ENCODE results near the gene TRIM31. TPM values are rescaled to one million over a fixed set of nuclear protein-coding genes. Genes with fewer than 3 reads are reported as not detected.

Gene TRIM31
- under 1 TPM in 3 of 5 donors, not detected in 2; 0.24 to 0.54 (median 0.27) TPM for polyA plus RNA-seq (ENCODE audit: insufficient read depth in 1 of 5, insufficient read length in 5 of 5, low replicate concordance in 1 of 5)
- long read RNA-seq, donor 1 = 0 reads
- long read RNA-seq, donor 2 = 0 reads
- long read RNA-seq, donor 3 = 0 reads
- long read RNA-seq, donor 4 = 0 reads
- long read RNA-seq, donor 5 = 0 reads
- long read RNA-seq, donor 6 = 0 reads
- long read RNA-seq, donor 7 = 0 reads
- long read RNA-seq, donor 8 = 0 reads

GRCh38 chr6:30113003-30113759 lies at the start of gene TRIM31:
TSS of gene TRIM31 (minus strand) at chr6:30113090. CDS start at chr6:30112805, 285 bp downstream.
- no peak for DNase-seq

- DNase-seq = no peak
Observed at GRCh38 chr6:30162265-30163089, 49.6 kb upstream of the TRIM31 start.

GRCh38 chr6:30160785-30161531 lies 48.1 kb upstream of the TRIM31 start, which contains the start of gene TRIM10:
TSS of gene TRIM10 (minus strand) at chr6:30161211. CDS start at chr6:30160858, 353 bp downstream.
- no peak for DNase-seq

- DNase-seq = no peak
Observed at GRCh38 chr6:30160008-30160784, 47.3 kb upstream of the TRIM31 start.

- DNase-seq = no peak
Observed at GRCh38 chr6:30158475-30159040, 45.7 kb upstream of the TRIM31 start.

- DNase-seq = no peak
Observed at GRCh38 chr6:30157999-30158398, 45.1 kb upstream of the TRIM31 start.

GRCh38 chr6:30157581-30157980 lies 44.7 kb upstream of the TRIM31 start:
- DNase-seq = no peak

- DNase-seq = no peak
Observed at GRCh38 chr6:30156774-30157173, 43.9 kb upstream of the TRIM31 start.

- DNase-seq = peak in 1 of 2 donors; percentile 6
Observed at GRCh38 chr6:30156262-30156599, 43.3 kb upstream of the TRIM31 start.

GRCh38 chr6:30155520-30156261 lies 42.8 kb upstream of the TRIM31 start:
- no peak for DNase-seq

GRCh38 chr6:30154709-30155519 lies 42.0 kb upstream of the TRIM31 start:
- DNase-seq = no peak

- no peak for DNase-seq
Observed at GRCh38 chr6:30154061-30154460, 41.2 kb upstream of the TRIM31 start.

- DNase-seq = no peak
Observed at GRCh38 chr6:30152910-30153610, 40.2 kb upstream of the TRIM31 start.

GRCh38 chr6:30152016-30152673 lies 39.3 kb upstream of the TRIM31 start:
- DNase-seq = no peak

- no peak for DNase-seq
Observed at GRCh38 chr6:30151580-30151979, 38.7 kb upstream of the TRIM31 start.

- no peak for DNase-seq
Observed at GRCh38 chr6:30150671-30151395, 37.9 kb upstream of the TRIM31 start.
